ENCODE measurements around the gene LRSAM1.

DNA sequence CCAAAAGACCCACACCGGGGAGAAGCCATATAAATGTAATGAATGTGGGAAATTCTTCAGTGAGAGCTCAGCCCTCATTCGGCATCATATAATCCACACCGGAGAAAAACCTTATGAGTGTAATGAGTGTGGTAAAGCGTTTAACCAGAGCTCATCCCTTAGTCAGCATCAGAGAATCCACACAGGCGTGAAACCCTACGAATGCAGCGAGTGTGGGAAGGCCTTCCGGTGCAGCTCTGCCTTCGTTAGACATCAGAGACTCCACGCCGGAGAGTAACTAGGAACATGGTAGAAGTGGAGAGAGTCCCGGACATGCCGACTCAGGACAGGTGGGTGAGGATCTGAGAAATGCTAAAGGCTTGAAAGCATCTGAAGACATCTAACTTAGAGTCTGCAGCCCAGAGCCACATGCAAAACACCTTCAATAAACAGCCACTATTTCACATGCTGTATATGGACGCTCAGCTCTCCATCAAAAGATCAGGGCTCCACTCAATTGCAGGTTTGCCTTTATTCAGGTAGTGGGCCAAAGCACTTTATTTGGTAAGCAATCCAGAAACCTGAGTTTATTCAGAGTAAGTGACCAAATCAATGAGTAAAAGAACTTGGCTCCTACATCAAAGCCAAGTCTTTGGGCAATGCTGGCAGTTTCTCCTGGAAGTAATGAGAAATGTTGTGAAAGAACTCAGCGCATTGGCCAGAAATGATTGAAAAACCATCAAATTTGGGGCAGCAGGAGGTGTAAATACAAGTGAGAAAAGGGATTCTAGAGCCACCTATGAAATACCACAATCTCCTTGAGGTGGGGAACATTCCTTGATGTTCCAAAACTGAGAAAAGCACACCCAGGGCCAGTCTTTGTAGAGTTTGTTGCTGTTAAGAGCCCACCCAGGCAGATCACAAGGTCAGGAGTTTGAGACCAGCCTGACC, 6.1 kb upstream of the LRSAM1 start:
- TF ChIP-seq CTCF (conservative IDR thresholded peaks at IDR 0.05; ENCODE audit: low read length) (no peak), EZH2phosphoT487 (IDR thresholded peaks at IDR 0.05; ENCODE audit: borderline replicate concordance, low read depth, low read length) (no peak)
